Measurements from ENCODE around the gene AMIGO3. TPM values are rescaled to one million over a fixed set of nuclear protein-coding genes. Genes with fewer than 3 reads are reported as not detected.

AMIGO3 gene
- total RNA-seq, 4 donors from 2014 or later = 0.27 to 0.31 TPM; not detected in 2

GRCh38 chr3:49718858-49719213, 648 bp downstream of the AMIGO3 start:
- Histone ChIP-seq H3K4me3 (peak overlapping the region; percentile 32 to 62), H3K4me1 (peaks cover 0 to 51% (median 17%) of the 10 kb centered on the region in 3 donors), H3K27me3 (no peaks in the 10 kb centered on the region), H3K27ac (no peak overlapping the region), H3K9me3 (no peaks in the 10 kb centered on the region), H3K36me3 (peaks cover 0 to 52% of the 10 kb centered on the region in 2 donors)
- WGBS, 2 donors (ENCODE audit: low coverage in 1 of 2) = 13% methylated on average over 11 of the region's 33 CpGs; no CpG with 5 or more reads in 1 of the 2 donors
- TF ChIP-seq, protein P1, sequence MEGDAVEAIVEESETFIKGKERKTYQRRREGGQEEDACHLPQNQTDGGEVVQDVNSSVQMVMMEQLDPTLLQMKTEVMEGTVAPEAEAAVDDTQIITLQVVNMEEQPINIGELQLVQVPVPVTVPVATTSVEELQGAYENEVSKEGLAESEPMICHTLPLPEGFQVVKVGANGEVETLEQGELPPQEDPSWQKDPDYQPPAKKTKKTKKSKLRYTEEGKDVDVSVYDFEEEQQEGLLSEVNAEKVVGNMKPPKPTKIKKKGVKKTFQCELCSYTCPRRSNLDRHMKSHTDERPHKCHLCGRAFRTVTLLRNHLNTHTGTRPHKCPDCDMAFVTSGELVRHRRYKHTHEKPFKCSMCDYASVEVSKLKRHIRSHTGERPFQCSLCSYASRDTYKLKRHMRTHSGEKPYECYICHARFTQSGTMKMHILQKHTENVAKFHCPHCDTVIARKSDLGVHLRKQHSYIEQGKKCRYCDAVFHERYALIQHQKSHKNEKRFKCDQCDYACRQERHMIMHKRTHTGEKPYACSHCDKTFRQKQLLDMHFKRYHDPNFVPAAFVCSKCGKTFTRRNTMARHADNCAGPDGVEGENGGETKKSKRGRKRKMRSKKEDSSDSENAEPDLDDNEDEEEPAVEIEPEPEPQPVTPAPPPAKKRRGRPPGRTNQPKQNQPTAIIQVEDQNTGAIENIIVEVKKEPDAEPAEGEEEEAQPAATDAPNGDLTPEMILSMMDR (IDR thresholded peaks at IDR 0.05) = no peak
- TF ChIP-seq EP300 (IDR thresholded peaks at IDR 0.05) (no peak), POLR2AphosphoS5 (IDR thresholded peaks at IDR 0.05) (no peak), POLR2A (IDR thresholded peaks at IDR 0.05) (no peak)
- no peak for ATAC-seq

- Histone ChIP-seq H3K36me3 (peaks cover 0 to 58% of the 10 kb centered on the region in 2 donors), H3K4me3 (peak overlapping the region in 1 of 2 donors; percentile 62)
- no peak for ATAC-seq
Observed at GRCh38 chr3:49717959-49718857, 1.3 kb downstream of the AMIGO3 start.

GRCh38 chr3:49717211-49717958, 2.1 kb downstream of the AMIGO3 start:
- H3K27me3 ChIP-seq = no peaks in the 10 kb centered on the region
- TF ChIP-seq POLR2A (IDR thresholded peaks at IDR 0.05) = no peak
- TF ChIP-seq, protein P1 (IDR thresholded peaks at IDR 0.05) = no peak
- no peak for TF ChIP-seq EP300 (IDR thresholded peaks at IDR 0.05)
- TF ChIP-seq POLR2AphosphoS5 (IDR thresholded peaks at IDR 0.05) = no peak
- peaks cover 0 to 65% of the 10 kb centered on the region in 2 donors for H3K36me3 ChIP-seq
- 100% methylated on average over 3 of the region's 14 CpGs; no CpG with 5 or more reads in 1 of the 2 donors for WGBS, 2 donors (ENCODE audit: low coverage in 1 of 2)
- no peak for ATAC-seq
- H3K9me3 ChIP-seq = no peaks in the 10 kb centered on the region
- no peak overlapping the region for H3K27ac ChIP-seq
- H3K4me1 ChIP-seq = peaks cover 0 to 39% (median 9%) of the 10 kb centered on the region in 3 donors
- H3K4me3 ChIP-seq = no peak overlapping the region

More at GRCh38 chr3:49717959-49718857, 1.3 kb downstream of the AMIGO3 start:
- Histone ChIP-seq H3K9me3 (no peaks in the 10 kb centered on the region), H3K4me1 (peaks cover 0 to 47% (median 17%) of the 10 kb centered on the region in 3 donors), H3K27ac (no peak overlapping the region), H3K27me3 (no peaks in the 10 kb centered on the region)
- TF ChIP-seq POLR2A (IDR thresholded peaks at IDR 0.05) (no peak), EP300 (IDR thresholded peaks at IDR 0.05) (no peak), POLR2AphosphoS5 (IDR thresholded peaks at IDR 0.05) (no peak)
- TF ChIP-seq, protein P1 (IDR thresholded peaks at IDR 0.05) = no peak
- WGBS, 2 donors (ENCODE audit: low coverage in 1 of 2) = 60% methylated on average over 3 of the region's 75 CpGs; no CpG with 5 or more reads in 1 of the 2 donors

DNA sequence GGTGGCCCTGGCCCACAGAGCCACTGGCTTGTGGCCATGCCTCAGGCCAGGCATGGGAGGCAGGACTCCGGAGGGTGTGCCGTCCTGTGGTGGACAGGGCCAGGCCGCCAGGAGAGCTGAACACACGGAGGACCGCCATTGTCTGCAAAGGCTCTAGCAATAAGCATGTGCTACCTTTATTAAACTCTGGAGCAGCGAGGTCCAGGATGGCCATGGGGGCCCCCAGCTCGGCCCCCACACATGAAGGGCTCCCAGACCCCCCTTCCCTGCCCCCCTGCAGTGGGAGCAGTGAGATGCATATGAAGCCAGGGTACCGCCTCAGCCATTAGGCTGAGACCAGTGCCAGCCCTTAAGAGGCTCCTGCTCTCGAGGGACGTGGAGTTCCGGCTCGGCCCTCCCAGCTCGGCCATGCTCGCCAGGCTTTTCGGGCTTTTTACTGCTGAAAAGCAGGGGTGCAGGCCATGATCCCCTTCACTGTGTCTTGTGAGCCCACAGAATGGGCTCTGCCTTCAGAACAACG, 2.7 kb downstream of the AMIGO3 start:
- H3K36me3 ChIP-seq = peaks cover 0 to 65% of the 10 kb centered on the region in 2 donors
- no CpG with 5 or more reads among the region's 16 CpGs for WGBS, 2 donors (ENCODE audit: low coverage in 1 of 2)
- H3K4me1 ChIP-seq = peaks cover 0 to 33% (median 8%) of the 10 kb centered on the region in 3 donors
- no peak overlapping the region for H3K4me3 ChIP-seq
- ATAC-seq = no peak
- H3K27ac ChIP-seq = no peak overlapping the region
- no peaks in the 10 kb centered on the region for H3K9me3 ChIP-seq
- H3K27me3 ChIP-seq = no peaks in the 10 kb centered on the region
- TF ChIP-seq, protein P1 (IDR thresholded peaks at IDR 0.05) = no peak

All from gastroesophageal sphincter (tissue), 4 donors.